Measurements from ENCODE around the gene NCOR2. TPM values are rescaled to one million over a fixed set of nuclear protein-coding genes. Genes with fewer than 3 reads are reported as not detected.
"Not testable (repeated sequence)": the region's sequence is repeated elsewhere in the genome, so short reads cannot be mapped to it uniquely, and the experiment has no call there.

The NCOR2 gene
- total and polyA plus RNA-seq, 10 of the 15 experiments (the other 5 are each of a cell fraction or from before 2014, with no cell fraction given), result 0.43 to 179 (median 14.9) TPM

DNA sequence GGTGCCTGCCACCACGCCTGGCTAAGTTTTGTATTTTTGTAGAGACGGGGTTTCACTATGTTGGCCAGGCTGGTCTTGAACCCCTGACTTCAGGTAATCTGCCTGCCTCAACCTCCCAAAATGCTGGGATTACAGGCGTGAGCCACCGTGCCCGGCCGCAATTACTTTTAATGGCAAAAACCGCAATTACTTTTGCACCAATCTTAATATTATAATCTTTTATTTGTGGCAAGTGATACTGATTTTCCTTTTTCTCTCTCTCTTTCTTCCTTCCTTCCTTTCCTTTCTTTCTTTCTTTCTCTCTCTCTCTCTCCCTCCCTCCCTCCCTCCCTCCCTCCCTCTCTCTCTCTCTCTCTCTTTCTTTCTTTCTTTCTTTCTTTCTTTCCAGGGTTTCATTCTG is 17.1 kb upstream of the NCOR2 start:
- CTCF ChIA-PET; H3K27ac ChIP-seq (ENCODE audit: control insufficient read depth, insufficient read depth); H3K27me3 ChIP-seq (replicated peaks in 1 of 2; ENCODE audit: control insufficient read depth in 2 of 2, insufficient read depth in 2 of 2, low read length in 1 of 2); H3K4me3 ChIP-seq; intact Hi-C loops (cut with micrococcal nuclease; ENCODE audit: unreplicated experiment); H3K4me1 ChIP-seq (ENCODE audit: control insufficient read depth, insufficient read depth, low read length); H3K4me2 ChIP-seq (ENCODE audit: control insufficient read depth, insufficient read depth); RAD21 ChIA-PET (ENCODE audit: unreplicated experiment); FAIRE-seq; in situ Hi-C loops (cut with MboI); DNase-seq (ENCODE audit: low read depth, low spot score); H3K79me2 ChIP-seq (ENCODE audit: control insufficient read depth, insufficient read depth, low read length); BruUV-seq (replicated peaks); H2AFZ ChIP-seq (ENCODE audit: control insufficient read depth, low read depth, low read length); H3K36me3 ChIP-seq (ENCODE audit: control insufficient read depth in 2 of 2, insufficient read depth in 2 of 2, low read length in 1 of 2); H3K9ac ChIP-seq (ENCODE audit: control insufficient read depth, insufficient read depth, low read length); H4K20me1 ChIP-seq (ENCODE audit: control insufficient read depth, insufficient read depth); H3K9me3 ChIP-seq (replicated peaks; ENCODE audit: control insufficient read depth, insufficient read depth, low read length); ATAC-seq: not testable (repeated sequence)
- WGBS (ENCODE audit: insufficient coverage, insufficient replicate concordance, low lambda C conversion rate, missing lambda C conversion rate), result 68% methylated on average over 7 of the region's 7 CpGs
- POLR2A ChIA-PET, result interaction anchor here (0.6 kb wide), 1 partner anchor 33 kb away, joined by 3 read pairs; no protein-coding TSS in a partner anchor
- SMC1A ChIA-PET (ENCODE audit: uncharacterized antibody, unreplicated experiment), result interaction anchor here (0.6 kb wide), 1 partner anchor 96 kb away, joined by 3 read pairs; no protein-coding TSS in a partner anchor

GRCh38 chr12:124583854-124584253 is 16.4 kb upstream of the NCOR2 start:
- POLR2A ChIA-PET, result interaction anchor here (0.7 kb wide), 1 partner anchor 628 kb away, joined by 4 read pairs; no protein-coding TSS in a partner anchor
- FAIRE-seq (no peak), ATAC-seq (peak; percentile 48; the same call in 2 of the 3 replicates), DNase-seq (ENCODE audit: low read depth, low spot score) (no peak)
- WGBS (ENCODE audit: insufficient coverage, insufficient replicate concordance, low lambda C conversion rate, missing lambda C conversion rate), result 58% methylated on average over 10 of the region's 10 CpGs
- Histone ChIP-seq H3K27me3 (replicated peaks in 1 of 2; ENCODE audit: control insufficient read depth in 2 of 2, insufficient read depth in 2 of 2, low read length in 1 of 2) (no peaks in the 10 kb centered on the region), H3K36me3 (ENCODE audit: control insufficient read depth in 2 of 2, insufficient read depth in 2 of 2, low read length in 1 of 2) (no peaks in the 10 kb centered on the region), H3K9ac (ENCODE audit: control insufficient read depth, insufficient read depth, low read length) (no peak overlapping the region), H4K20me1 (ENCODE audit: control insufficient read depth, insufficient read depth) (no peaks in the 10 kb centered on the region), H3K9me3 (replicated peaks; ENCODE audit: control insufficient read depth, insufficient read depth, low read length) (peaks cover 6% of the 10 kb centered on the region; the same call in 1 of the 3 replicates), H3K4me3 (no peak overlapping the region), H3K79me2 (ENCODE audit: control insufficient read depth, insufficient read depth, low read length) (no peaks in the 10 kb centered on the region), H2AFZ (ENCODE audit: control insufficient read depth, low read depth, low read length) (no peak overlapping the region), H3K4me1 (ENCODE audit: control insufficient read depth, insufficient read depth, low read length) (no peaks in the 10 kb centered on the region), H3K27ac (ENCODE audit: control insufficient read depth, insufficient read depth) (no peak overlapping the region), H3K4me2 (ENCODE audit: control insufficient read depth, insufficient read depth) (no peak overlapping the region)
- SMC1A ChIA-PET (ENCODE audit: uncharacterized antibody, unreplicated experiment), result interaction anchor here (0.6 kb wide), 1 partner anchor 96 kb away, joined by 3 read pairs; no protein-coding TSS in a partner anchor
- BruUV-seq (replicated peaks), result no TSS peak
- intact Hi-C loops (cut with micrococcal nuclease; ENCODE audit: unreplicated experiment), result no loop called here
- in situ Hi-C loops (cut with MboI), result no loop called here
- CTCF ChIA-PET, result no interaction called here
- RAD21 ChIA-PET (ENCODE audit: unreplicated experiment), result no interaction called here
- peak; percentile 66 for TF ChIP-seq USF1 (IDR thresholded peaks at IDR 0.05; ENCODE audit: borderline replicate concordance, extremely low read length, insufficient read depth, low read depth, low read length)
- no peak for TF ChIP-seq NBN (IDR thresholded peaks at IDR 0.05)
- no peak for TF ChIP-seq PML (IDR thresholded peaks at IDR 0.05; ENCODE audit: low read length)
- TF ChIP-seq PAX8 (IDR thresholded peaks at IDR 0.05), result no peak
- no peak for TF ChIP-seq KAT2A (conservative IDR thresholded peaks at IDR 0.05; ENCODE audit: control insufficient read depth, low read depth, low read length)
- TF ChIP-seq NFYB (IDR thresholded peaks at IDR 0.05; ENCODE audit: insufficient read depth, low read depth, low read length), result peak; percentile 77
